ENCODE measurements around the gene ATXN1.

Gene ATXN1

GRCh38 chr6:16700916-16701234 is 60.4 kb downstream of the ATXN1 start:
- Histone ChIP-seq H3K9ac (no peak overlapping the region), H3K27ac (no peak overlapping the region), H3K36me3 (ENCODE audit: insufficient read depth) (no peaks in the 10 kb centered on the region), H3K27me3 (ENCODE audit: insufficient read depth, low read depth) (no peaks in the 10 kb centered on the region), H2AFZ (ENCODE audit: low read depth) (no peak overlapping the region), H3K4me3 (IDR thresholded peaks at IDR 0.05; ENCODE audit: insufficient read depth, low read depth, low read length) (no peak overlapping the region), H4K20me1 (ENCODE audit: insufficient read depth) (no peaks in the 10 kb centered on the region), H3K4me1 (ENCODE audit: low read depth, poor library complexity, severe bottlenecking) (peaks cover 7% of the 10 kb centered on the region), H3K79me2 (ENCODE audit: insufficient read depth, low read depth) (0 out of 2 replicates have a peak, but pooled peaks cover 12% of the 10 kb centered on the region), H3K4me2 (no peak overlapping the region)
- TF ChIP-seq CTCF (conservative IDR thresholded peaks at IDR 0.05; ENCODE audit: low read depth, low read length) = no peak

GRCh38 chr6:16700202-16700915 is 60.9 kb downstream of the ATXN1 start:
- H3K4me1 ChIP-seq (ENCODE audit: low read depth, poor library complexity, severe bottlenecking) = peaks cover 7% of the 10 kb centered on the region
- H3K79me2 ChIP-seq (ENCODE audit: insufficient read depth, low read depth) = 0 out of 2 replicates have a peak, but pooled peaks cover 12% of the 10 kb centered on the region
- no peaks in the 10 kb centered on the region for H4K20me1 ChIP-seq (ENCODE audit: insufficient read depth)

GRCh38 chr6:16698997-16699868 is 62.0 kb downstream of the ATXN1 start:
- H2AFZ ChIP-seq (ENCODE audit: low read depth) = no peak overlapping the region
- no peaks in the 10 kb centered on the region for H3K27me3 ChIP-seq (ENCODE audit: insufficient read depth, low read depth)
- no peak overlapping the region for H3K27ac ChIP-seq
- H3K4me1 ChIP-seq (ENCODE audit: low read depth, poor library complexity, severe bottlenecking) = peaks cover 7% of the 10 kb centered on the region
- 0 out of 2 replicates have a peak, but pooled peaks cover 12% of the 10 kb centered on the region for H3K79me2 ChIP-seq (ENCODE audit: insufficient read depth, low read depth)
- H3K36me3 ChIP-seq (ENCODE audit: insufficient read depth) = no peaks in the 10 kb centered on the region
- TF ChIP-seq CTCF (conservative IDR thresholded peaks at IDR 0.05; ENCODE audit: low read depth, low read length) = no peak
- no peaks in the 10 kb centered on the region for H4K20me1 ChIP-seq (ENCODE audit: insufficient read depth)
- H3K4me3 ChIP-seq (IDR thresholded peaks at IDR 0.05; ENCODE audit: insufficient read depth, low read depth, low read length) = no peak overlapping the region
- H3K9ac ChIP-seq = no peak overlapping the region
- no peak overlapping the region for H3K4me2 ChIP-seq

More at GRCh38 chr6:16700202-16700915, 60.9 kb downstream of the ATXN1 start:
- no peak overlapping the region for H2AFZ ChIP-seq (ENCODE audit: low read depth)
- no peaks in the 10 kb centered on the region for H3K36me3 ChIP-seq (ENCODE audit: insufficient read depth)
- TF ChIP-seq CTCF (conservative IDR thresholded peaks at IDR 0.05; ENCODE audit: low read depth, low read length) = no peak
- H3K4me3 ChIP-seq (IDR thresholded peaks at IDR 0.05; ENCODE audit: insufficient read depth, low read depth, low read length) = no peak overlapping the region
- H3K27me3 ChIP-seq (ENCODE audit: insufficient read depth, low read depth) = no peaks in the 10 kb centered on the region
- H3K9ac ChIP-seq = no peak overlapping the region
- H3K4me2 ChIP-seq = no peak overlapping the region
- H3K27ac ChIP-seq = no peak overlapping the region

GRCh38 chr6:16698162-16698533 is 63.1 kb downstream of the ATXN1 start:
- H3K27me3 ChIP-seq (ENCODE audit: insufficient read depth, low read depth) = no peaks in the 10 kb centered on the region
- H3K4me2 ChIP-seq = no peak overlapping the region
- H3K4me3 ChIP-seq (IDR thresholded peaks at IDR 0.05; ENCODE audit: insufficient read depth, low read depth, low read length) = no peak overlapping the region
- 0 out of 2 replicates have a peak, but pooled peaks cover 12% of the 10 kb centered on the region for H3K79me2 ChIP-seq (ENCODE audit: insufficient read depth, low read depth)
- H3K4me1 ChIP-seq (ENCODE audit: low read depth, poor library complexity, severe bottlenecking) = peaks cover 7% of the 10 kb centered on the region
- no peaks in the 10 kb centered on the region for H4K20me1 ChIP-seq (ENCODE audit: insufficient read depth)
- no peak overlapping the region for H3K27ac ChIP-seq
- H2AFZ ChIP-seq (ENCODE audit: low read depth) = no peak overlapping the region
- no peak overlapping the region for H3K9ac ChIP-seq
- TF ChIP-seq CTCF (conservative IDR thresholded peaks at IDR 0.05; ENCODE audit: low read depth, low read length) = no peak
- no peaks in the 10 kb centered on the region for H3K36me3 ChIP-seq (ENCODE audit: insufficient read depth)

All from KMS-11 (cell line).